HEK293 (cell line): ENCODE results near the gene SPRR2G.

Experiments used
- CTCF ChIA-PET: fragments of 350-600 bp; formaldehyde crosslinking; extraction: SDS; loops from one replicate; lab custom pipeline; 2021; ENCODE audit warnings: antibody characterized with exemption; lab: Yijun Ruan, JAX
- POLR2A ChIA-PET: fragments of 300-600 bp; formaldehyde crosslinking; extraction: SDS; loops from one replicate; lab custom pipeline; 2020; ENCODE audit warnings: antibody characterized with exemption, inconsistent platforms; lab: Yijun Ruan, JAX
- H3K27ac ChIP-seq: fragments of 200-500 bp; sonication (Bioruptor generic); 2 replicates; pipeline ENCODE4 v1.5.1; 2014; ENCODE audit warnings: low read depth, low read length, control low read depth, inconsistent platforms; ENCODE audit errors: extremely low read depth
- H3K36me3 ChIP-seq, 2 experiments: fragments of 200-500 bp in 1 of 2; sonication (Bioruptor generic) in 1 of 2; 1 replicate in 1 of 2; 2 replicates in 1 of 2; pipeline ENCODE4 v1.5.1; 2014 to 2017; ENCODE audit warnings: inconsistent platforms in 2 of 2, low read length in 2 of 2; ENCODE audit not compliant: control insufficient read depth in 2 of 2, insufficient read depth in 1 of 2
- H3K4me1 ChIP-seq: fragments of 200-500 bp; sonication (Bioruptor generic); 2 replicates; pipeline ENCODE4 v1.5.1; 2014; ENCODE audit warnings: mild to moderate bottlenecking, low read length, inconsistent platforms; ENCODE audit not compliant: control insufficient read depth, insufficient read depth
- H3K4me3 ChIP-seq: 2 replicates; pipeline ENCODE4 v1.5.1; 2011; ENCODE audit warnings: low read depth, mild to moderate bottlenecking, control low read depth, low read length, moderate library complexity
- H3K9me3 ChIP-seq: fragments of 200-500 bp; sonication (Bioruptor generic); 2 replicates; pipeline ENCODE4 v1.5.1; 2014; ENCODE audit warnings: low read depth, low read length, inconsistent platforms; ENCODE audit not compliant: control insufficient read depth, insufficient read depth
- BCL11B ChIP-seq: fragments of 450-650 bp; formaldehyde crosslinking; IDR thresholded peaks from 2 replicates; pipeline ENCODE4 v1.5.1; 2016; ENCODE audit warnings: low read depth, missing biosample characterization, missing genetic modification characterization
- KLF17 ChIP-seq: fragments of 450-650 bp; formaldehyde crosslinking; IDR thresholded peaks from 2 replicates; pipeline ENCODE4 v1.5.1; 2016; ENCODE audit warnings: missing biosample characterization, missing genetic modification characterization
- KLF8 ChIP-seq: fragments of 450-650 bp; formaldehyde crosslinking; IDR thresholded peaks from 2 replicates; pipeline ENCODE4 v1.5.1; 2016; ENCODE audit warnings: missing biosample characterization, missing genetic modification characterization
- MEIS1 ChIP-seq: sonication (generic); formaldehyde crosslinking; IDR thresholded peaks from 2 replicates; pipeline ENCODE4 v1.8.1; 2022; ENCODE audit warnings: missing genetic modification reagents, mild to moderate bottlenecking, borderline replicate concordance
- PBX3 ChIP-seq: sonication (generic); formaldehyde crosslinking; IDR thresholded peaks from 2 replicates; pipeline ENCODE4 v1.8.1; 2022; ENCODE audit warnings: mild to moderate bottlenecking, moderate library complexity, missing genetic modification reagents
- SCRT2 ChIP-seq: fragments of 450-650 bp; formaldehyde crosslinking; IDR thresholded peaks from 2 replicates; pipeline ENCODE4 v1.5.1; 2016; ENCODE audit warnings: missing biosample characterization, missing genetic modification characterization
- YY1 ChIP-seq: fragments of 450-650 bp; formaldehyde crosslinking; IDR thresholded peaks from 2 replicates; pipeline ENCODE4 v1.5.1; 2018; ENCODE audit warnings: missing biosample characterization, missing genetic modification characterization
- ZNF132 ChIP-seq: fragments of 450-650 bp; formaldehyde crosslinking; IDR thresholded peaks from 2 replicates; pipeline ENCODE4 v1.5.1; 2017; ENCODE audit warnings: missing biosample characterization, missing genetic modification characterization, borderline replicate concordance
- ZNF16 ChIP-seq: fragments of 450-650 bp; formaldehyde crosslinking; IDR thresholded peaks from 2 replicates; pipeline ENCODE4 v1.5.1; 2016; ENCODE audit warnings: low read depth, missing biosample characterization, missing genetic modification characterization
- ZNF23 ChIP-seq: fragments of 450-650 bp; formaldehyde crosslinking; IDR thresholded peaks from 2 replicates; pipeline ENCODE4 v1.5.1; 2016; ENCODE audit warnings: missing biosample characterization, missing genetic modification characterization, borderline replicate concordance
- ZNF280C ChIP-seq: fragments of 450-650 bp; formaldehyde crosslinking; IDR thresholded peaks from 2 replicates; pipeline ENCODE4 v1.5.1; 2016; ENCODE audit warnings: missing biosample characterization, missing genetic modification characterization
- ZNF292 ChIP-seq: fragments of 450-650 bp; formaldehyde crosslinking; IDR thresholded peaks from 2 replicates; pipeline ENCODE4 v1.5.1; 2016; ENCODE audit warnings: low read depth, missing biosample characterization, missing genetic modification characterization, borderline replicate concordance
- ZNF302 ChIP-seq: fragments of 450-650 bp; formaldehyde crosslinking; IDR thresholded peaks from 2 replicates; pipeline ENCODE4 v1.5.1; 2016; ENCODE audit warnings: missing biosample characterization, missing genetic modification characterization, low read depth
- ZNF426 ChIP-seq: fragments of 450-650 bp; formaldehyde crosslinking; IDR thresholded peaks from 2 replicates; pipeline ENCODE4 v1.5.1; 2017; ENCODE audit warnings: missing biosample characterization, missing genetic modification characterization, mild to moderate bottlenecking, inconsistent platforms, moderate library complexity
- ZNF529 ChIP-seq: fragments of 450-650 bp; formaldehyde crosslinking; IDR thresholded peaks from 2 replicates; pipeline ENCODE4 v1.5.1; 2017; ENCODE audit warnings: missing genetic modification characterization, missing biosample characterization; ENCODE audit not compliant: insufficient replicate concordance
- ZNF670 ChIP-seq: fragments of 450-650 bp; formaldehyde crosslinking; IDR thresholded peaks from 2 replicates; pipeline ENCODE4 v1.5.1; 2016; ENCODE audit warnings: missing biosample characterization, missing genetic modification characterization, low read depth
- ZNF747 ChIP-seq: fragments of 450-650 bp; formaldehyde crosslinking; IDR thresholded peaks from 2 replicates; pipeline ENCODE4 v1.5.1; 2016; ENCODE audit warnings: missing biosample characterization, missing genetic modification characterization
- ZNF792 ChIP-seq: fragments of 450-650 bp; formaldehyde crosslinking; IDR thresholded peaks from 2 replicates; pipeline ENCODE4 v1.5.1; 2016; ENCODE audit warnings: missing biosample characterization, missing genetic modification characterization
- ZSCAN5A ChIP-seq: fragments of 450-650 bp; formaldehyde crosslinking; IDR thresholded peaks from 2 replicates; pipeline ENCODE4 v1.5.1; 2016; ENCODE audit warnings: missing biosample characterization, missing genetic modification characterization

Gene SPRR2G

GRCh38 chr1:153140484-153140883 lies 10.2 kb downstream of the SPRR2G start:
- CTCF ChIA-PET = no interaction called here
- H3K27ac ChIP-seq = no peak overlapping the region
- POLR2A ChIA-PET = no interaction called here

GRCh38 chr1:153133743-153134142 lies 16.9 kb downstream of the SPRR2G start:
- ChIA-PET POLR2A (no interaction called here), CTCF (interaction anchor here (0.7 kb wide), 1 partner anchor 42 kb away, joined by 3 read pairs; no protein-coding TSS in a partner anchor)
- Histone ChIP-seq H3K36me3 (no peaks in the 10 kb centered on the region), H3K4me3 (no peak overlapping the region), H3K27ac (no peak overlapping the region), H3K9me3 (no peaks in the 10 kb centered on the region), H3K4me1 (no peaks in the 10 kb centered on the region)
- TF ChIP-seq BCL11B (tag by site-specific recombination) (no peak), PBX3 (CRISPR knock-in tag) (no peak), KLF17 (no peak), ZNF280C (tag by site-specific recombination) (no peak), ZNF426 (tag by site-specific recombination) (no peak), YY1 (no peak), ZNF670 (no peak), ZNF292 (tag by site-specific recombination) (no peak), ZNF529 (no peak), ZNF16 (tag by site-specific recombination) (no peak), MEIS1 (CRISPR knock-in tag) (no peak), ZNF132 (no peak)

More at GRCh38 chr1:153140484-153140883, 10.2 kb downstream of the SPRR2G start:
- TF ChIP-seq ZNF529 (no peak), ZSCAN5A (no peak), ZNF747 (tag by site-specific recombination) (no peak), ZNF302 (tag by site-specific recombination) (no peak), ZNF23 (no peak), SCRT2 (no peak), KLF8 (no peak), ZNF792 (tag by site-specific recombination) (no peak)
- H3K36me3 ChIP-seq = no peaks in the 10 kb centered on the region
- no peaks in the 10 kb centered on the region for H3K9me3 ChIP-seq
- no peak overlapping the region for H3K4me3 ChIP-seq
- no peaks in the 10 kb centered on the region for H3K4me1 ChIP-seq
